ENCODE measurements around the gene SETDB1.

- TF ChIP-seq POLR2AphosphoS5 (IDR thresholded peaks at IDR 0.05): no peak
- TF ChIP-seq, protein P1, sequence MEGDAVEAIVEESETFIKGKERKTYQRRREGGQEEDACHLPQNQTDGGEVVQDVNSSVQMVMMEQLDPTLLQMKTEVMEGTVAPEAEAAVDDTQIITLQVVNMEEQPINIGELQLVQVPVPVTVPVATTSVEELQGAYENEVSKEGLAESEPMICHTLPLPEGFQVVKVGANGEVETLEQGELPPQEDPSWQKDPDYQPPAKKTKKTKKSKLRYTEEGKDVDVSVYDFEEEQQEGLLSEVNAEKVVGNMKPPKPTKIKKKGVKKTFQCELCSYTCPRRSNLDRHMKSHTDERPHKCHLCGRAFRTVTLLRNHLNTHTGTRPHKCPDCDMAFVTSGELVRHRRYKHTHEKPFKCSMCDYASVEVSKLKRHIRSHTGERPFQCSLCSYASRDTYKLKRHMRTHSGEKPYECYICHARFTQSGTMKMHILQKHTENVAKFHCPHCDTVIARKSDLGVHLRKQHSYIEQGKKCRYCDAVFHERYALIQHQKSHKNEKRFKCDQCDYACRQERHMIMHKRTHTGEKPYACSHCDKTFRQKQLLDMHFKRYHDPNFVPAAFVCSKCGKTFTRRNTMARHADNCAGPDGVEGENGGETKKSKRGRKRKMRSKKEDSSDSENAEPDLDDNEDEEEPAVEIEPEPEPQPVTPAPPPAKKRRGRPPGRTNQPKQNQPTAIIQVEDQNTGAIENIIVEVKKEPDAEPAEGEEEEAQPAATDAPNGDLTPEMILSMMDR (IDR thresholded peaks at IDR 0.05): no peak
- TF ChIP-seq POLR2A (IDR thresholded peaks at IDR 0.05): no peak
Observed at GRCh38 chr1:150965605-150966004, 39.4 kb downstream of the SETDB1 start.

Measured in prostate gland (tissue), 2 donors.